GM12892 (cell line): ENCODE measurements around the gene NPR2.

Experiments used
- DNase-seq: peaks from one replicate; pipeline ENCODE4 v3.0.0; 2011; ENCODE audit not compliant: insufficient read length
- FAIRE-seq: peaks from 2 replicates; lab custom pipeline; 2011; peaks lifted over from hg19 to GRCh38; lab: Jason Lieb, UNC
- POLR2A ChIP-seq: IDR thresholded peaks from 2 replicates; pipeline ENCODE4 v1.6.1; 2011; ENCODE audit warnings: low read depth, low read length, control low read depth
- POLR2AphosphoS5 ChIP-seq: IDR thresholded peaks from 2 replicates; pipeline ENCODE4 v1.6.1; 2011; ENCODE audit warnings: low read depth, low read length, control low read depth
- TAF1 ChIP-seq: IDR thresholded peaks from 2 replicates; pipeline ENCODE4 v1.6.1; 2011; ENCODE audit warnings: low read depth, mild to moderate bottlenecking, control low read depth, low read length, borderline replicate concordance

NPR2 gene

DNA sequence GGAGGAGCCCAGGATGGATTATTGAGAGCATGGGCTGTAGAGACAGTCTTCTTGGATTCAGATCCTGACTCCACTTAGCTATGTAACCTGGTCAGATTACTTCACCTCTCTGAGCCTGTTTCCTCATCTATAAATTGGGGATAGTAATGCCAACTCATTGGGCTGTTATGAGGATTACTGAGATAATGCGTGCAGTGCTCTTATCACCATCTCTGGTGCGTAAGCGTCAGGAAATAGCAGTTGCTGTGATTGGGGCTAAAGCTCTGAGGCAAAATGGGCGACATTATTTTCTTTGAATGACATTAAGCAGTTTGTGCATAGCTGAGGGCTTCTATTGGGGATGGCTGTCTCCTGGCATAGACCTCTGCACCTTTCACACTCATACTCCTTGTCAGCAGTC lies 36.3 kb upstream of the NPR2 start:
- no peak for TF ChIP-seq POLR2AphosphoS5
- no peak for TF ChIP-seq TAF1
- TF ChIP-seq POLR2A: no peak
- DNase-seq (no peak), FAIRE-seq (no peak)

DNA sequence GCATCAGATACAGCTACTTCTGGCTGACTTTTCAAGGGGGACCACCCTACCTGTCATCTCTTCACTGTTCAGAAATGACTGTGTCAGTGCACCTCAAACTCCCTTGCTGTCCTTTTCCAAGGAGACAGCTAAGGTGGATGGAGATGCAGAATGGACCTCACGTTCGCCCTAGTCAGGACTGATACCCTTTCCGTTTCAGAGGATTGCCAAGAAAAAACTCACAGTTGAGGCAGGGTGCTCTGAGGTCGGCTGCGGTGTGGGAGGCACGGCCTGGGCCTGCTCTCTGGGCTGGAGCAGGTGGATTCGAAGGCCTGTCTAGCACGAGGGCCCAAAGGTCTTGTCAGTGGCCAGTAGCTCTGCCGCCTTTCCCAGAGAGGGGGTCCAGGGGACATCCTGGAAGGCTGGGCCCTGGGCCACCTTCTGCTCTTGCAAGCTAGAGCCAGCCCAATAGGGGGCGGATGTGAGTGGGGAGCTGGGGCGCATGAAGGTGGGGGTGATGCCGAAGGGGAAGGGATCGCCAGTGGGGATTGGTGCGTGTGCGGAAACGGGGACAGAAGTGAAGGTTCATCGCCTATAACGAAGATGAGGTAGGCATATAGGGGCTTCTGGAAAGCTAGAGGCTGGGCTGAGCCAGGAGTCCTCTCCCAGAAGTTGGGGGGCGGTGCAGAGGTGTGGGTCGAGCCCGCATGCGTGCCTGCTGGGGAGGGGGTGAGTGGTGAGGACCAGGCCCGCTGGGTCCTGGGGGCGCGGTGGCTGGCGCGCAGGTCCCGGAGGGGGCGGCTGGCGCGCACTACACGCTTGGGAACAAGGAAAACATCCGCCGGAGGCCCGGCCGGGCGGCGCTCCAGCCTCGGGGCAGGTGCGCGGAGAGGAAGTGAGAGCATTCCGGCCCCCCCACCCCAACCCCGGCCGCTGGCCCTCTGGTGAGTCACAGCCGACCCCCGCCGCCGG lies 34.8 kb upstream of the NPR2 start:
- TF ChIP-seq TAF1 (no peak), POLR2A (no peak), POLR2AphosphoS5 (no peak)
- FAIRE-seq (no peak), DNase-seq (peak; percentile 60)

DNA sequence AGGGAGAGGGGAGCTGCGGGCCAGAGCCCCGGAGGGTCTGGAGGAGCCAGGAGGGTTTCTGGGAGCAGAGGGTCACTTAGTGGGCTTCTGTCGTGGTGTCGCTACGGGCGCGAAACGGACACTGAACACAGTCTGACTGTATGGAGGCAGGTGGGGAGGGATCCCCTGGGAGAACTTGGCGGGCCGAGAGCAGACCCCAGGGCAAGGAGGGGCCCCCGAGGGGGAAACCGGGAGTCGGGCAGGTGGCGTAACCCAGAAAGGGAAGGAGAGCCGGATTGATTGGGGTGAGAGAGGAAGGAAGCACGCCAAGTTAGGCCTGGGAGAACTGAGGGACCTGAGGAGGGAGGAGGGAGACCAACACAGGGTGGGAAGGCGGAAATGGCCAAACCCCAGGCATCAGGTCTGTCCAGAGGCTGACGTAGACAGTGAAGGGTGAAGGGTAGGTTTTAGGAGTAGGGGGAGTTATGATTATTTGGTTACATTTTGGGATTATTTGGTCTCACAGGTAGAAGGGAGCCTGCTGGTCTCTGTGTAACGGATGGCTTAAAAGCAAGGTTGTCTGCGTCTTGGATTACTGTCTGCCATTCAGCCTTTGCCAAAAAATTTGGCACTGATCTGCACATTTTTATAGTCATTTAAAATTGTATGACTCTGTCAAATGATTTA lies 34.0 kb upstream of the NPR2 start:
- peak; percentile 90 for FAIRE-seq
- peak; percentile 51; the same call in 1 of the 2 replicates for TF ChIP-seq POLR2AphosphoS5
- TF ChIP-seq POLR2A: peak; percentile 69; the same call in 1 of the 2 replicates
- TF ChIP-seq TAF1: no peak; the same call in 1 of the 2 replicates
- no peak for DNase-seq

DNA sequence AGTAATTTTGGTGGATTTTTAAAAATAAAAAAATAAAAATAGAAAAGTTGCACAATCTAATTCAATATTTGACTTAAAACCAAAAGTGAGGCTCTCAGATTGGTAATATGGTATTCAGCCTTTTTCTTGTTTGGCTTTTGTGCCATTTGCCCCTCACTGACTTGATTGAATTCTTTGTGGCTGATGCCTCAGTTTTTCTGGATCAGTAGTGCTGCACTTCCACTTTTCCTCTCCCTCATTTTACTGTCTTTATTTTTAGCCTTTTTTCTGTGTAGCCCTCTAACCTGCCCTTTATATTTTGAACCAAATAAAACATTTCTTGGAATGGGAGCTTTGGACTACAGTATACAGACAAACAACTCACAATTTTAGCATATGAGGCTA lies 33.5 kb upstream of the NPR2 start:
- DNase-seq (no peak), FAIRE-seq (no peak)
- TF ChIP-seq POLR2A (no peak), POLR2AphosphoS5 (no peak)

DNA sequence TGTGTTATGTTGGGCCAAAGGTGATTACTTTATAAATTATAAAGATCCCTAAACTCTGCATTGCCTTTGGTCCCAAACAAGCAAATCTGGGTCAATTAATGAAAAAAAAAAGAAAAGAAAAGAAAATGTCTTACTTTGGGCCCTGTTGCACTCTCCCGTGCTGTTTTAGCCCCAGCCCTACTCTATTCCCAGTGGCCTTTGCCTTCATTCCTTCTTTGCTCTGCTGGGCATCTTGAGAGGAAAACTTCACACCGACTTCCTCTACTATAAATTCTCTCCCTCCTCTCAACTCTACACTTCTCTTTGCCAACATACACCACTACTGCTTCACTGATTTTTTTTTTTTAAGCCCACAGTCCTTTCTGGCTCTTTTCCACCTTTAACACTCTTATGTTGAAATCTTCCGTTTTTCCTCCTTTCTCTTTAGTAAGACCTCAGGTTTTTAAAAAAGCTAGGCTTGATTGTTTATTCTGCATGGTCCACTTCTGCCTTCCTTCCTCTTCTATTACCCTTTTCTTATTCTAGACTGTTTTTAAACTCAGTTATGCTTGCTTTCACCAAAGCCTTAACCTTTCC lies 32.8 kb upstream of the NPR2 start:
- FAIRE-seq: no peak
- DNase-seq: no peak
- TF ChIP-seq TAF1 (no peak), POLR2A (no peak), POLR2AphosphoS5 (no peak)

DNA sequence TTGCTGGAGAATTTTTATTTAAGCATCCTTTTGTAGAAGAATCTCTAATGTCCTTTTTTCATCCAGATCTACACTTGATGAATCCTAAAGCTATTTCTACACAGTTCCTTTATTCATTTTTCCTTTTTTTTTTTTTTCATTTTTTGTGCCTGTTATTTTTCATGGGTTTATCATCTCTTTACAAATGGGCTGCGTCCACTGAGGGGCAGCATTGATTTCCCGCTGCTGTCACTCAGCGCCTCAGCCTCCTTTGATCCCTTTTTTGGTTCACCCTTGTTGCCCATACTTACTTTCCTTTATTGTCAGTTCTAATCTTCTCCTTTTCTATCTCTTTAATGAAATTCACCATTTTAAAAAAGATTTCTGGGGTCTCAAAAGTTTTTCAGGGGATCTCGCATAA lies 31.6 kb upstream of the NPR2 start:
- DNase-seq: no peak
- TF ChIP-seq POLR2A: no peak
- no peak for TF ChIP-seq POLR2AphosphoS5
- TF ChIP-seq TAF1: no peak
- FAIRE-seq: no peak

DNA sequence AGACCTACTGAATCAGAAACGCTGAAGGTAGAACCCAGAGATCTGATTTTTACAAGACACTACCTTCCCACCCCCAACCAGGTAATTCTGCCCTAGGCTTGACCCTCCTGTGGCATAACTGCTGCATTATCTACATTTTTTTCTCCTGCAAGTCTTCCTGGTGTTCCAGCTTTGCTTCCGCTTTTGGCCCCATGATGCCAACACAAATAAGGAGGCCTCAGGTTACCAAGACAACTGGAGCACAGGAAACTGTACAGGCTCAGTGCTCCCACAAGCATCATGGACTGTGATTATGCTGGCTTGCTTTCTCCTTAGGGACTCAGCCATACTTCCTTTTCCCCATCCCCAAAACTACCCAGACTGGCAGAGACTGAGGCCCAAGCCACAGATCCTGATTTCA lies 30.7 kb upstream of the NPR2 start:
- DNase-seq (no peak), FAIRE-seq (no peak)
- TF ChIP-seq POLR2A: no peak
- no peak for TF ChIP-seq POLR2AphosphoS5
- TF ChIP-seq TAF1: no peak

DNA sequence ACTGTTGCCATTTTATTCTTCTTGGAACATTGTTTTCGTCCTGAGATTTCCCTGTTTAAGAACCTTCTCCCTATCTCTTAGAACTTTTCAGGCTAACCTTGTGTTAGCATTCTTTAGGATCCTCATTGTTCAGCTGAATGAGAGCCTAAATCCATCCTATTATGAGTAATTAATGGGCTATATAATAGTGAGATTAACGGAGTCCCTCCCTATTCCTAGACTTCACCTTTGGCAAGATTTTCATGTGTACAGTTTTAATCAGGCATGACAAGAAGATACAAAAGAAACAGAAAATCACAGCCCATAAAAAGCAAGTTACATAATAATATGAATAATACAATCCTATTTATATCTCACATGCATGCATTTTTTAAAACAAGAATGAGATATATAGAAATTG lies 28.2 kb upstream of the NPR2 start:
- DNase-seq (no peak), FAIRE-seq (no peak)
- no peak for TF ChIP-seq TAF1
- TF ChIP-seq POLR2A: no peak
- TF ChIP-seq POLR2AphosphoS5: no peak

DNA sequence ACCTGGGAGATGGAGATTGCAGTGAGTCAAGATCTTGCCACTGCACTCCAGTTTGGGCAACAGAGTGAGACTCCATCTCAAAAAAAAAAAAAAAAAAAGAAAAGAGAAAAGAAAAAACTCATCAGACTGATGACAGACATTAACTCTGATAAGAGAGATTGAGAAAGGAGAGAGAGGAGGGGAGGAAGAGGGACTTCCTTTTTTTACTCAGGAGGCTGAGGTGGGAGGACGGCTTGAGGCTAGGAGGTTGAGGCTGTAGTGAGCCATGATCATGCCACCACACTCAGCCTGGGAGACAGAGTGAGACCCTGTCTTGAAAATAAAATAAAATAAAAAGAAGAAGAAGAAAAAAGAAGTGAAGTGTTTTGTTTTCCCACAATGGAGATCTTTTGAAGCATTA lies 27.6 kb upstream of the NPR2 start:
- no peak for DNase-seq
- no peak for FAIRE-seq
- TF ChIP-seq TAF1 (no peak), POLR2AphosphoS5 (no peak), POLR2A (no peak)

DNA sequence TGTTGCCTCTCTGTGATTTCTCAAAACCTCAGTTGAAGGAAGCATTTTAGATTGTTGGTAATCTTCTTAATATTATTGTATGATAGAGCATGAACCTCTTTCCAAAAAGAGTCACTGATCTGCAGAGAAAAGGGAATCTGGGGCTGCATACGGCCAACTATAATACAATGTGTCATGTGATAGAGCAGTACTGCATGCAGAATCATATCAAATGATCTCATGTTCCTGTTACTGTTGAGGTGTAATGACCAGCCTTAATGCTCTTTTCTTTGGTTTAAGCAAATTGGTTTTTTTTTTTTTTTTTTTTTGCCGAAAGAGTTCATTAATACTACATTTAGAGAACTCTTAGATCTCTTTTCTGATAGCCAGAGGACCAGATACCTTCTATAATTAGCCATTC lies 24.4 kb upstream of the NPR2 start:
- no peak for FAIRE-seq
- TF ChIP-seq POLR2AphosphoS5 (no peak), TAF1 (no peak), POLR2A (no peak)
- DNase-seq: no peak

DNA sequence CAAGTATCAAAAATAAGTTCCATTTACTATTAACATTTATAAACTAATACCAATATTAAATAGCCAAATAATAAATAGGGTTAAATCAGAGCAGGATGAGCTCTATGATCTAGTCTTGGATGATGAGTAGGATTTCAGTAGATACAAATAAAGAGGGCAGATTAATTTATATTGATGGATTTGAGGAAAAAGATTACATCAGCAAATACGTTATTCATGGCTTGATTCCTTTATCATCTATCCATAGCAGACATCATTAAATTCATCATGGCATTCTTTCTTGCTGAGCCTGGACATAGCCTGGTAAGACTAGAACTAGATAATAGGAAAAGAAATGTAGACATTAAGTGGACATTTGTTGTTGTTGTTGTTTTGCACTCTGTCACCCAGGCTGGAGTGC lies 23.9 kb upstream of the NPR2 start:
- TF ChIP-seq TAF1 (no peak), POLR2A (no peak), POLR2AphosphoS5 (no peak)
- FAIRE-seq (no peak), DNase-seq (no peak)

DNA sequence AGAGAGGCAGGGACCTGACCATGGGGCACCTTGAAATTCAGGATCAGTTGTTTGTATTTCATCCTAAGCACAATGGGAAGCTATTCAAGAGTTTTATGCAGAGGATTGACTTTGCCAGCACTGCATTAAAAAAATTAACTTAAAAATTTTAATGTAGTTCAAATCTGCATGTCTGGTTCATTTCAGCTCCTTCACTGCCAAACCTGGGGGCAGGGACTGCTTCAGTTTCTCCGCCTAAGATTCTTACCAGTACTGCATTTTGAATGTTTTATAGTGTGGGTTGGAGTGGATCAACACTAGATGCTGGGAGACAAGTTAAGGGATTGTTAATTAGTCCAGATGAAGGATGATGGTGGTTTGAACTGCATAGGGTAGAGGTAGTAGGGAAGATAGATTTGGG lies 21.6 kb upstream of the NPR2 start:
- no peak for FAIRE-seq
- DNase-seq: no peak
- TF ChIP-seq TAF1 (no peak), POLR2AphosphoS5 (no peak), POLR2A (no peak)
